ENCODE results near the gene MFSD12.
"Not testable (repeated sequence)": the region's sequence is repeated elsewhere in the genome, so short reads cannot be mapped to it uniquely, and the experiment has no call there.

The MFSD12 gene

GRCh38 chr19:3575260-3575741 lies 17.9 kb upstream of the MFSD12 start:
- Histone ChIP-seq H3K4me1 (ENCODE audit: control insufficient read depth in 1 of 2, insufficient read depth in 2 of 2, low read length in 2 of 2) (peaks cover 19 to 26% of the 10 kb centered on the region in 2 donors), H3K9ac (ENCODE audit: low read depth in 1 of 2, low read length in 2 of 2) (no peak overlapping the region), H3K27me3 (ENCODE audit: control insufficient read depth in 1 of 2, insufficient read depth in 2 of 2, low read length in 2 of 2) (no peaks in the 10 kb centered on the region), H3K27ac (ENCODE audit: low read depth, low read length) (no peak overlapping the region), H3K36me3 (ENCODE audit: control insufficient read depth in 1 of 2, insufficient read depth in 2 of 2, low read length in 2 of 2) (peaks cover 0 to 10% of the 10 kb centered on the region in 2 donors), H3K9me3 (ENCODE audit: control insufficient read depth in 1 of 2, low read length in 2 of 2) (no peaks in the 10 kb centered on the region), H3K4me3 (ENCODE audit: low read depth in 1 of 2, low read length in 2 of 2) (no peak overlapping the region)

DNA sequence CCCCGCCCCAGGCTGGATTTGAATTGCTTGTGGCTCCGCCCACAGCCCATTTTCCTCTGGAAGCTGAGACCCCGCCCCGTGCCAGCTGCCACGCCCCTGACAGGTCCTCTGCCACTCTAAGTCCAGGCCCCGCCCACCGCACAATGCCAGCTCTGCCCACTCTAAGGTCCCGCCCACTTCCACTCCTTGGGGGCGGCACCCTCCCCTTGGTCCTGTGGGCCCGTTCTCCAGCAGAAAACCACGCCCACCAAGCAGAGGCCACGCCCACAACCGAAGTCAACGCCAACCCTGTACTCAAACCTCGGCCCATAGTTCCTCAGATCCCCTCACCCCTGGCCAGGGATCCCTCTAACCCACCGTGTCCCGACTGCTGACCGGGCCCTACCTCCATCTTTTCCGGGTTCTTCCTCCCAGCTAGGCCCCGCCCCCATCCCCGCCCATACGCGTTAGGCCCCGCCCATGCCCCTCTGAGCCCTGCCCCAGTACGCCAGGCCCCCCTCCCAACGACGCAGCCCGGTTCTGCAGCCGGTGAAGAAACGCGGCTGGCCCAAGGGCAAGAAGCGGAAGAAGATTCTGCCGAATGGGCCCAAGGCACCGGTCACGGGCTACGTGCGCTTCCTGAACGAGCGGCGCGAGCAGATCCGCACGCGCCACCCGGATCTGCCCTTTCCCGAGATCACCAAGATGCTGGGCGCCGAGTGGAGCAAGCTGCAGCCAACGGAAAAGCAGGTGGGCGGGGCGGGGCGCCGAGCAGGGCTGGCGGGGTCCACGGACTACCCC lies 16.7 kb upstream of the MFSD12 start:
- peaks cover 0 to 10% of the 10 kb centered on the region in 2 donors for H3K36me3 ChIP-seq (ENCODE audit: control insufficient read depth in 1 of 2, insufficient read depth in 2 of 2, low read length in 2 of 2)
- H3K27me3 ChIP-seq (ENCODE audit: control insufficient read depth in 1 of 2, insufficient read depth in 2 of 2, low read length in 2 of 2), result no peaks in the 10 kb centered on the region
- peak overlapping the region; percentile 74 to 78 for H3K4me3 ChIP-seq (ENCODE audit: low read depth in 1 of 2, low read length in 2 of 2)
- peaks cover 19 to 26% of the 10 kb centered on the region in 2 donors for H3K4me1 ChIP-seq (ENCODE audit: control insufficient read depth in 1 of 2, insufficient read depth in 2 of 2, low read length in 2 of 2)
- H3K27ac ChIP-seq (ENCODE audit: low read depth, low read length), result peak overlapping the region; percentile 3
- peak overlapping the region in 1 of 2 donors; percentile 63 for H3K9ac ChIP-seq (ENCODE audit: low read depth in 1 of 2, low read length in 2 of 2)
- H3K9me3 ChIP-seq (ENCODE audit: control insufficient read depth in 1 of 2, low read length in 2 of 2), result no peaks in the 10 kb centered on the region

GRCh38 chr19:3573162-3573857 lies 15.9 kb upstream of the MFSD12 start:
- no peaks in the 10 kb centered on the region for H3K27me3 ChIP-seq (ENCODE audit: control insufficient read depth in 1 of 2, insufficient read depth in 2 of 2, low read length in 2 of 2)
- peaks cover 0 to 10% of the 10 kb centered on the region in 2 donors for H3K36me3 ChIP-seq (ENCODE audit: control insufficient read depth in 1 of 2, insufficient read depth in 2 of 2, low read length in 2 of 2)
- H3K4me3 ChIP-seq (ENCODE audit: low read depth in 1 of 2, low read length in 2 of 2), result peak overlapping the region; percentile 74 to 78
- H3K9me3 ChIP-seq (ENCODE audit: control insufficient read depth in 1 of 2, low read length in 2 of 2), result no peaks in the 10 kb centered on the region
- peak overlapping the region; percentile 63 to 76 for H3K9ac ChIP-seq (ENCODE audit: low read depth in 1 of 2, low read length in 2 of 2)
- H3K4me1 ChIP-seq (ENCODE audit: control insufficient read depth in 1 of 2, insufficient read depth in 2 of 2, low read length in 2 of 2), result peaks cover 19 to 26% of the 10 kb centered on the region in 2 donors
- peak overlapping the region; percentile 50 for H3K27ac ChIP-seq (ENCODE audit: low read depth, low read length)

DNA sequence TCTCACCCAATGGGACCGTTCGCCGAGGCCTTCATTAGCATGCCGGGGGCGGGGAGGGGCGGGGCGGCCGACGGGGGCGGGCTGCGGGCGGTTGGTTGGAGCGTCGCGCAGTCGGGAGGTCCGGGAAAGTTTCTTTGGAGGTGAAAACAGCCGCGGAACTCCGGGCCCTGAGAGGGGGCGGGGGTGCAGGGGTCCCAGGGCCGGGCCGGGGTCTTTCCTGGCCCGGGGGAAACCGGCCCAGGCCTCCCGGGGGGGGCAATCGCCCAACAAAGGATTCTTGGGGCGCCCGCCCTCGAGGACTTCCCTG lies 15.4 kb upstream of the MFSD12 start, which contains the start of gene HMG20B:
Gene HMG20B, plus strand, starts transcription at position 90 of the 307 bp plus-strand sequence. CDS start 366 bp downstream, outside the sequence.
- Histone ChIP-seq H3K36me3 (ENCODE audit: control insufficient read depth in 1 of 2, insufficient read depth in 2 of 2, low read length in 2 of 2) (peaks cover 0 to 10% of the 10 kb centered on the region in 2 donors), H3K4me1 (ENCODE audit: control insufficient read depth in 1 of 2, insufficient read depth in 2 of 2, low read length in 2 of 2) (peaks cover 19 to 26% of the 10 kb centered on the region in 2 donors), H3K4me3 (ENCODE audit: low read depth in 1 of 2, low read length in 2 of 2) (peak within 1 kb of the TSS; percentile 74 to 78), H3K27me3 (ENCODE audit: control insufficient read depth in 1 of 2, insufficient read depth in 2 of 2, low read length in 2 of 2) (no peaks in the 10 kb centered on the region), H3K27ac (ENCODE audit: low read depth, low read length) (peak within 1 kb of the TSS; percentile 50), H3K9ac (ENCODE audit: low read depth in 1 of 2, low read length in 2 of 2) (peak within 1 kb of the TSS; percentile 63 to 76), H3K9me3 (ENCODE audit: control insufficient read depth in 1 of 2, low read length in 2 of 2) (no peaks in the 10 kb centered on the region)

DNA sequence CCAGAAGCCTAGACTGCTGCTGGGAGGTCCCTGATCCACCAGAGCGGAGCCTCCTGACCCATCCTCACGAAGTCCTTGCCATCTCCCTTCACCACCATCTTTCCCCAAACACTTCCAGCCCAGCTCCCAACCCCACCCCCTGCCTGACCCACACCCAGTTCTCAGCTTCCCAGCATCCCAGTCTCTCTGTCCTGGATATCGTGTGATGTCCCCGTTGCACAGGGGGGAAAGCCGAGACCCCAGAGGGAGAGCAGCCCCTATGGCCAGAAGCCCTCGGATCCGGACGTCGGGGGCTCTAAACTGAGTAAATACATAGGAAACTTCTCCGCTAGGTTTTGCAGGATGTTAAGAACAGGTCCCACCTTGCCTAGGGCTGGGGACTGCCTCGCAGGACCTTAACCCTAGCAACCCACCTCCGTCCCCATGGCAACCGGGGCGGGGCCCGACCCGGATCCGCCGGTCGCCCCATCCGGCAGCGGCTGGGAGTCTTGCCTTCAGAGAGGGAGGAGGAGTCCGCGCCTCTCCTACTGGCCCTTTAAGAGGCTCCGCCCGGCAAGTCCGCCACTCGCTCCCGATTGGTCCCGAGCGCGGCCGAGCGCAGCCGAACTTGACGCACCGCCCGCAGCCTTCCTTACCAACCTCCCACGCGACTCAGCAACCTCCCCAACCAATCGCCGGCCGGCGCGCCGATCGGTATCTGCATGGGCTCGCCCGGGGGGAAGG lies 14.9 kb upstream of the MFSD12 start:
- Histone ChIP-seq H3K4me3 (ENCODE audit: low read depth in 1 of 2, low read length in 2 of 2) (peak overlapping the region; percentile 66 to 70), H3K9ac (ENCODE audit: low read depth in 1 of 2, low read length in 2 of 2) (peak overlapping the region; percentile 54 to 63), H3K27me3 (ENCODE audit: control insufficient read depth in 1 of 2, insufficient read depth in 2 of 2, low read length in 2 of 2) (no peaks in the 10 kb centered on the region), H3K27ac (ENCODE audit: low read depth, low read length) (peak overlapping the region; percentile 32), H3K36me3 (ENCODE audit: control insufficient read depth in 1 of 2, insufficient read depth in 2 of 2, low read length in 2 of 2) (peaks cover 0 to 10% of the 10 kb centered on the region in 2 donors), H3K9me3 (ENCODE audit: control insufficient read depth in 1 of 2, low read length in 2 of 2) (no peaks in the 10 kb centered on the region), H3K4me1 (ENCODE audit: control insufficient read depth in 1 of 2, insufficient read depth in 2 of 2, low read length in 2 of 2) (peaks cover 19 to 26% of the 10 kb centered on the region in 2 donors)

DNA sequence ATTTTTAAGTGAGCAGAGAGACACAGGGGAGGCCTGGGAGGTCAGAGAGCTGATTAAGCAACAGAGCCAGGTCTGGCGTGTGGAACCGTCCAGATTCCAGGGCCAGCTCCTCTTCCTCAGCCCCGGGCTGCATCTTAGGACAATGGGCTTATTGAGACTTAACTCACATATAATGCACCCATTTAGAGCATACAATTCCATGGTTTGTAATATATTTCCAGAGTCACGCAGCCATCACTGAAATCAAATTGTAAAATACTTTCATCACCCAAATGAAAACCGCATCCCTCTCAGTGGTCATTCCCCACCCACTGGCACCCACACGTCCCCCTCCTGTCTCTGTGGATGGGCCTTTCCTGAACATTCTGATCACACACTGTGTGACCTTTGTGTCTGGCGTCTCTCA lies 13.2 kb upstream of the MFSD12 start:
- H3K9me3 ChIP-seq (ENCODE audit: control insufficient read depth in 1 of 2, low read length in 2 of 2), result no peaks in the 10 kb centered on the region
- H3K4me3 ChIP-seq (ENCODE audit: low read depth in 1 of 2, low read length in 2 of 2), result no peak overlapping the region
- peaks cover 0 to 5% of the 10 kb centered on the region in 2 donors for H3K36me3 ChIP-seq (ENCODE audit: control insufficient read depth in 1 of 2, insufficient read depth in 2 of 2, low read length in 2 of 2)
- no peak overlapping the region for H3K27ac ChIP-seq (ENCODE audit: low read depth, low read length)
- peaks cover 8 to 15% of the 10 kb centered on the region in 2 donors for H3K4me1 ChIP-seq (ENCODE audit: control insufficient read depth in 1 of 2, insufficient read depth in 2 of 2, low read length in 2 of 2)
- H3K9ac ChIP-seq (ENCODE audit: low read depth in 1 of 2, low read length in 2 of 2), result no peak overlapping the region
- no peaks in the 10 kb centered on the region for H3K27me3 ChIP-seq (ENCODE audit: control insufficient read depth in 1 of 2, insufficient read depth in 2 of 2, low read length in 2 of 2)

DNA sequence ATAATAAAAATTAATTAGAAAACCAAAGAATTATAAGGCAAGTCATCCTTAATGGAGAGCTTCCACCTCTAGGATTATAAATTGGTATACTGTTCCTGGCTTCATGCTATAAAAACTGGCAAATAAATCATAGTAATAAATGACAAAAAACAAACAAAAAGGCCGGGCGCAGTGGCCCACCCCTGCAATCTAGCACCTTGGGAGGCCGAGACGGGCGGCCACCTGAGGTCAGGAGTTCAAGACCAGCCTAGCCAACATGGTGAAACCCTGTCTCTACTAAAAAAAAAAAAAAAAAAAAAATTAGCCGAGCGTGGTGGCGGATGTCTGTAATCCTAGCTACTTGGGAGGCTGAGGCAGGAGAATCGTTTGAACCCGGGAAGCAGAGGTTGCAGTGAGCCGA lies 12.7 kb upstream of the MFSD12 start:
- H3K4me1 ChIP-seq (ENCODE audit: control insufficient read depth in 1 of 2, insufficient read depth in 2 of 2, low read length in 2 of 2), result peaks cover 8 to 15% of the 10 kb centered on the region in 2 donors
- not testable (repeated sequence) for H3K9me3 ChIP-seq (ENCODE audit: control insufficient read depth in 1 of 2, low read length in 2 of 2); H3K4me3 ChIP-seq (ENCODE audit: low read depth in 1 of 2, low read length in 2 of 2); H3K9ac ChIP-seq (ENCODE audit: low read depth in 1 of 2, low read length in 2 of 2); H3K36me3 ChIP-seq (ENCODE audit: control insufficient read depth in 1 of 2, insufficient read depth in 2 of 2, low read length in 2 of 2); H3K27me3 ChIP-seq (ENCODE audit: control insufficient read depth in 1 of 2, insufficient read depth in 2 of 2, low read length in 2 of 2); H3K27ac ChIP-seq (ENCODE audit: low read depth, low read length)

- H3K36me3 ChIP-seq (ENCODE audit: control insufficient read depth in 1 of 2, insufficient read depth in 2 of 2, low read length in 2 of 2), result no peaks in the 10 kb centered on the region
- H3K9me3 ChIP-seq (ENCODE audit: control insufficient read depth in 1 of 2, low read length in 2 of 2), result no peaks in the 10 kb centered on the region
- no peaks in the 10 kb centered on the region for H3K4me1 ChIP-seq (ENCODE audit: control insufficient read depth in 1 of 2, insufficient read depth in 2 of 2, low read length in 2 of 2)
- no peak overlapping the region for H3K27ac ChIP-seq (ENCODE audit: low read depth, low read length)
- no peak overlapping the region for H3K4me3 ChIP-seq (ENCODE audit: low read depth in 1 of 2, low read length in 2 of 2)
- H3K27me3 ChIP-seq (ENCODE audit: control insufficient read depth in 1 of 2, insufficient read depth in 2 of 2, low read length in 2 of 2), result no peaks in the 10 kb centered on the region
- H3K9ac ChIP-seq (ENCODE audit: low read depth in 1 of 2, low read length in 2 of 2), result no peak overlapping the region
Measured at GRCh38 chr19:3565139-3565538, 7.8 kb upstream of the MFSD12 start.

- Histone ChIP-seq H3K4me1 (ENCODE audit: control insufficient read depth in 1 of 2, insufficient read depth in 2 of 2, low read length in 2 of 2) (no peaks in the 10 kb centered on the region), H3K36me3 (ENCODE audit: control insufficient read depth in 1 of 2, insufficient read depth in 2 of 2, low read length in 2 of 2) (no peaks in the 10 kb centered on the region), H3K27me3 (ENCODE audit: control insufficient read depth in 1 of 2, insufficient read depth in 2 of 2, low read length in 2 of 2) (no peaks in the 10 kb centered on the region), H3K27ac (ENCODE audit: low read depth, low read length) (no peak overlapping the region), H3K9me3 (ENCODE audit: control insufficient read depth in 1 of 2, low read length in 2 of 2) (no peaks in the 10 kb centered on the region), H3K4me3 (ENCODE audit: low read depth in 1 of 2, low read length in 2 of 2) (no peak overlapping the region), H3K9ac (ENCODE audit: low read depth in 1 of 2, low read length in 2 of 2) (no peak overlapping the region)
Measured at GRCh38 chr19:3563709-3564524, 6.5 kb upstream of the MFSD12 start.

Measured in duodenal mucosa (tissue), 2 donors.